IMR-90 (cell line): ENCODE results near the gene AGPAT3. TPM values are rescaled to one million over a fixed set of nuclear protein-coding genes. Genes with fewer than 3 reads are reported as not detected.

Experiments
- ATAC-seq: fragments of 200-7000 bp; cut with Tn5 transposase; 2 replicates; pipeline ENCODE4 v1.9.1; 2020; ENCODE audit warnings: low read depth, mild to moderate bottlenecking, moderate library complexity
- BruUV-seq: library from RNA; stranded (reverse); fragments of 400-500 nt; replicated peaks from 2 replicates; lab custom pipeline; 2021; lab: Mats Ljungman, UMichigan
- CTCF ChIA-PET: fragments of 300-600 bp; formaldehyde crosslinking; extraction: SDS; loops from one replicate; lab custom pipeline; 2021; ENCODE audit warnings: antibody characterized with exemption; lab: Yijun Ruan, JAX
- POLR2A ChIA-PET: fragments of 300-600 bp; sonication (Branson Sonifier 250); formaldehyde crosslinking; loops from one replicate; lab custom pipeline; 2022; ENCODE audit warnings: antibody characterized with exemption; ENCODE audit not compliant: unreplicated experiment; lab: Charles Lee
- DNase-seq: peaks from one replicate; pipeline ENCODE4 v3.0.0; 2013
- H2AFZ ChIP-seq: replicated peaks from 2 replicates; pipeline ENCODE3; 2013; ENCODE audit warnings: low read length, mild to moderate bottlenecking; ENCODE audit not compliant: poor library complexity
- H2AK5ac ChIP-seq: 2 replicates; pipeline ENCODE4 v1.6.1; 2013; ENCODE audit warnings: low read depth, low read length, inconsistent platforms
- H2AK9ac ChIP-seq: replicated peaks from 2 replicates; pipeline ENCODE3; 2013; ENCODE audit warnings: mild to moderate bottlenecking, low read depth, low read length, moderate library complexity; ENCODE audit not compliant: poor library complexity
- H2BK120ac ChIP-seq: 2 replicates; pipeline ENCODE4 v1.6.1; 2013; ENCODE audit warnings: low read depth, low read length, inconsistent platforms
- H2BK15ac ChIP-seq: 3 replicates; pipeline ENCODE4 v1.6.1; 2013; ENCODE audit warnings: low read depth, low read length, inconsistent platforms
- H2BK20ac ChIP-seq: 2 replicates; pipeline ENCODE4 v1.6.1; 2013; ENCODE audit warnings: low read depth, mild to moderate bottlenecking, inconsistent platforms, low read length, moderate library complexity
- H2BK5ac ChIP-seq: 2 replicates; pipeline ENCODE4 v1.6.1; 2013; ENCODE audit warnings: mild to moderate bottlenecking, low read depth, low read length, inconsistent platforms; ENCODE audit not compliant: poor library complexity, severe bottlenecking
- H3K14ac ChIP-seq: replicated peaks from 2 replicates; pipeline ENCODE4 v1.6.1; 2013; ENCODE audit warnings: low read depth, low read length, inconsistent platforms
- H3K18ac ChIP-seq: 2 replicates; pipeline ENCODE4 v1.6.1; 2013; ENCODE audit warnings: low read depth, low read length, control low read depth
- H3K23ac ChIP-seq: 2 replicates; pipeline ENCODE4 v1.6.1; 2013; ENCODE audit warnings: low read depth, low read length, inconsistent platforms
- H3K27ac ChIP-seq: 2 replicates; pipeline ENCODE4 v1.5.1; 2013; ENCODE audit warnings: mild to moderate bottlenecking, control low read depth, low read length; ENCODE audit not compliant: insufficient read depth
- H3K27me3 ChIP-seq: 2 replicates; pipeline ENCODE4 v1.6.1; 2013; ENCODE audit warnings: low read length; ENCODE audit not compliant: control insufficient read depth, insufficient read depth
- H3K36me3 ChIP-seq: 2 replicates; pipeline ENCODE4 v1.6.1; 2013; ENCODE audit warnings: low read length, mixed read lengths; ENCODE audit not compliant: control insufficient read depth, insufficient read depth
- H3K4ac ChIP-seq: 2 replicates; pipeline ENCODE4 v1.6.1; 2013; ENCODE audit warnings: low read depth, low read length, inconsistent platforms
- H3K4me1 ChIP-seq: 2 replicates; pipeline ENCODE4 v1.6.1; 2013; ENCODE audit warnings: low read length, mixed read lengths; ENCODE audit not compliant: control insufficient read depth, insufficient read depth
- H3K4me2 ChIP-seq: 2 replicates; pipeline ENCODE4 v1.6.1; 2013; ENCODE audit warnings: low read depth, mild to moderate bottlenecking, control low read depth, low read length, moderate library complexity
- H3K4me3 ChIP-seq: 2 replicates; pipeline ENCODE4 v1.5.1; 2013; ENCODE audit warnings: low read depth, mild to moderate bottlenecking, control low read depth, low read length, moderate library complexity; ENCODE audit not compliant: insufficient read depth
- H3K56ac ChIP-seq: 2 replicates; pipeline ENCODE4 v1.6.1; 2013; ENCODE audit warnings: low read length, inconsistent platforms; ENCODE audit not compliant: insufficient read depth; ENCODE audit errors: extremely low read depth
- H3K79me1 ChIP-seq, 2 experiments: 2 replicates each; pipeline ENCODE4 v1.6.1; 2013; ENCODE audit warnings: low read length in 2 of 2, inconsistent platforms in 1 of 2, low read depth in 1 of 2
- H3K9ac ChIP-seq: 2 replicates; pipeline ENCODE4 v1.6.1; 2013; ENCODE audit warnings: low read depth, low read length, control low read depth
- H3K9me1 ChIP-seq: 2 replicates; pipeline ENCODE4 v1.6.1; 2013; ENCODE audit warnings: low read length, inconsistent platforms; ENCODE audit not compliant: insufficient read depth
- H3K9me3 ChIP-seq: 2 replicates; pipeline ENCODE4 v1.6.1; 2013; ENCODE audit warnings: low read length; ENCODE audit not compliant: control insufficient read depth, insufficient read depth
- H4K20me1 ChIP-seq: 2 replicates; pipeline ENCODE4 v1.6.1; 2013; ENCODE audit warnings: low read length, inconsistent platforms; ENCODE audit not compliant: insufficient read depth
- H4K5ac ChIP-seq: 2 replicates; pipeline ENCODE4 v1.6.1; 2013; ENCODE audit warnings: mild to moderate bottlenecking, low read depth, low read length, control low read depth
- H4K8ac ChIP-seq, 2 experiments: 2 replicates each; pipeline ENCODE4 v1.6.1; 2013; ENCODE audit warnings: low read depth in 2 of 2, low read length in 2 of 2, control low read depth in 1 of 2, inconsistent platforms in 1 of 2
- H4K91ac ChIP-seq: 2 replicates; pipeline ENCODE4 v1.6.1; 2013; ENCODE audit warnings: low read depth, low read length, inconsistent platforms; ENCODE audit not compliant: insufficient read depth
- BHLHE40 ChIP-seq: fragments of 150-350 bp; IDR thresholded peaks from 2 replicates; pipeline ENCODE4 v1.6.1; 2016; ENCODE audit warnings: mild to moderate bottlenecking, low read depth, low read length
- CHD1 ChIP-seq: IDR thresholded peaks from 2 replicates; pipeline ENCODE4 v1.6.1; 2012; ENCODE audit warnings: low read depth, low read length, improper control_type of control experiment
- MAFK ChIP-seq: IDR thresholded peaks from 2 replicates; pipeline ENCODE4 v1.6.1; 2012; ENCODE audit warnings: low read depth, low read length, improper control_type of control experiment
- MXI1 ChIP-seq: IDR thresholded peaks from 2 replicates; pipeline ENCODE4 v1.6.1; 2012; ENCODE audit warnings: low read depth, mild to moderate bottlenecking, low read length, moderate library complexity, borderline replicate concordance
- RAD21 ChIP-seq: IDR thresholded peaks from 2 replicates; pipeline ENCODE4 v1.6.1; 2012; ENCODE audit warnings: low read length, improper control_type of control experiment
- RFX5 ChIP-seq: IDR thresholded peaks from 2 replicates; pipeline ENCODE4 v1.8.0; 2012; ENCODE audit warnings: low read depth, mild to moderate bottlenecking, low read length, moderate library complexity
- USF2 ChIP-seq: fragments of 150-350 bp; IDR thresholded peaks from 2 replicates; pipeline ENCODE4 v1.6.1; 2017; ENCODE audit warnings: mild to moderate bottlenecking, antibody characterized with exemption, low read length, low read depth
- WGBS, 2 experiments: methylation state at CpG; one replicate each; pipeline versions ENCODE4 v1.1.5 to v1.1.7; 2013; ENCODE audit warnings: missing lambda C conversion rate in 2 of 2; ENCODE audit not compliant: insufficient read length in 1 of 2; ENCODE audit errors: extremely low coverage in 2 of 2; 5-methylcytosine and 5-hydroxymethylcytosine counted together
- dilution Hi-C: fragments of 300-500 bp; cut with HindIII; formaldehyde crosslinking; loops from one replicate; pipeline ENCODE4 v1.14.3; 2018; ENCODE audit warnings: low sequenced_read_pairs; ENCODE audit not compliant: unreplicated experiment
- in situ Hi-C: fragments of 300-500 bp; cut with MboI; formaldehyde crosslinking; loops from 3 replicates; pipeline ENCODE4 v1.14.3; 2019; ENCODE audit warnings: low sequenced_read_pairs, inconsistent platforms, mixed read lengths
- intact Hi-C: fragments of 100-400 bp; cut with micrococcal nuclease; formaldehyde crosslinking; loops from 2 replicates; pipeline ENCODE4 v1.10.0; 2022
- polyA plus RNA-seq, 3 experiments: library from polyadenylated mRNA; depleted of rRNA; stranded (reverse); fragments of >200 nt; gene quantifications; 2 replicates each; pipeline ENCODE4 v1.2.3, GENCODE V29; 2012; ENCODE audit warnings: low replicate concordance in 1 of 3
- total RNA-seq: library from RNA; depleted of rRNA; stranded (reverse); fragments of >200 nt; gene quantifications from 2 replicates; pipeline ENCODE4 v1.2.3, GENCODE V29; 2012

The AGPAT3 gene
- total and polyA plus RNA-seq, 2 of the 4 experiments (the other 2 are of a cell fraction): 27.1 to 38.7 TPM

- Histone ChIP-seq H3K4me1 (no peaks in the 10 kb centered on the region; the same call in 1 of the 2 replicates), H3K27me3 (no peaks in the 10 kb centered on the region; the same call in 1 of the 2 replicates), H3K18ac (no peak overlapping the region), H2AFZ (no peak overlapping the region), H4K8ac (no peak overlapping the region), H3K4ac (no peak overlapping the region), H2AK9ac (no peak overlapping the region), H2BK20ac (no peak overlapping the region), H3K23ac (no peak overlapping the region), H2BK5ac (no peak overlapping the region), H3K27ac (no peak overlapping the region), H3K9ac (no peak overlapping the region), H2AK5ac (no peak overlapping the region), H4K5ac (no peak overlapping the region), H3K9me1 (peaks cover 3% of the 10 kb centered on the region; the same call in 1 of the 2 replicates), H3K14ac (no peak overlapping the region), H4K91ac (no peak overlapping the region), H3K4me3 (no peak overlapping the region), H3K4me2 (no peak overlapping the region), H3K79me1 (no peaks in the 10 kb centered on the region), H3K56ac (no peak overlapping the region), H4K20me1 (no peaks in the 10 kb centered on the region), H2BK15ac (no peak overlapping the region), H3K36me3 (peaks cover 4% of the 10 kb centered on the region; the same call in 1 of the 2 replicates), H3K9me3 (no peaks in the 10 kb centered on the region), H2BK120ac (no peak overlapping the region)
- dilution Hi-C loops: no loop called here
- ATAC-seq: no peak
- WGBS, 2 experiments: 85% methylated on average over 17 of the region's 23 CpGs; no CpG with 5 or more reads in 1 of the 2 experiments
- in situ Hi-C loops: no loop called here
- POLR2A ChIA-PET: no interaction called here
- TF ChIP-seq RAD21 (no peak), CHD1 (no peak), MAFK (no peak), RFX5 (no peak), MXI1 (no peak), USF2 (no peak), BHLHE40 (no peak)
- intact Hi-C loops: no loop called here
- BruUV-seq: no TSS peak
- DNase-seq: no peak
- CTCF ChIA-PET: no interaction called here
These were observed 123.6 kb downstream of the AGPAT3 start for GRCh38 chr21:43988506-43989230.
